Measurements from ENCODE around the gene SEC14L1. TPM values are rescaled to one million over a fixed set of nuclear protein-coding genes. Genes with fewer than 3 reads are reported as not detected.
"Not testable (repeated sequence)": the region's sequence is repeated elsewhere in the genome, so short reads cannot be mapped to it uniquely, and the experiment has no call there.

The SEC14L1 gene
- polyA plus RNA-seq, 3 donors, result 19.2 to 64.2 (median 58.4) TPM

- H3K27ac ChIP-seq (ENCODE audit: low read depth, low read length), result no peak overlapping the region
Measured at GRCh38 chr17:77133087-77133638, 7.6 kb upstream of the SEC14L1 start.

GRCh38 chr17:77136420-77136767, 4.4 kb upstream of the SEC14L1 start:
- 87 to 92% (median 91%) methylated on average over 8 of the region's 8 CpGs for WGBS, 3 donors

More at GRCh38 chr17:77133087-77133638, 7.6 kb upstream of the SEC14L1 start:
- WGBS, 3 donors, result 88 to 93% (median 92%) methylated on average over 15 of the region's 15 CpGs

GRCh38 chr17:77137111-77137510, 3.7 kb upstream of the SEC14L1 start:
- 83 to 100% (median 84%) methylated on average over 3 of the region's 3 CpGs for WGBS, 3 donors

More at GRCh38 chr17:77136420-77136767, 4.4 kb upstream of the SEC14L1 start:
- no peak overlapping the region for H3K27ac ChIP-seq (ENCODE audit: low read depth, low read length)

GRCh38 chr17:77137886-77138285, 2.9 kb upstream of the SEC14L1 start:
- H3K27ac ChIP-seq (ENCODE audit: low read depth, low read length), result not testable (repeated sequence)
- WGBS, 3 donors, result 43 to 86% (median 58%) methylated on average over 3 of the region's 3 CpGs

More at GRCh38 chr17:77137111-77137510, 3.7 kb upstream of the SEC14L1 start:
- H3K27ac ChIP-seq (ENCODE audit: low read depth, low read length), result no peak overlapping the region

GRCh38 chr17:77140166-77140877, 447 bp upstream of the SEC14L1 start:
- peak overlapping the region; percentile 76 for H3K27ac ChIP-seq (ENCODE audit: low read depth, low read length)
- 0 to 1% (median 1%) methylated on average over 49 to 65 of the region's 67 CpGs for WGBS, 3 donors

- 53 to 69% (median 55%) methylated on average over 9 of the region's 9 CpGs for WGBS, 3 donors
- H3K27ac ChIP-seq (ENCODE audit: low read depth, low read length), result peak overlapping the region; percentile 20
Measured at GRCh38 chr17:77141846-77142449, 1.2 kb downstream of the SEC14L1 start.

GRCh38 chr17:77142689-77143088, 1.9 kb downstream of the SEC14L1 start:
- H3K27ac ChIP-seq (ENCODE audit: low read depth, low read length), result no peak overlapping the region
- 23 to 77% (median 67%) methylated on average over 8 of the region's 8 CpGs for WGBS, 3 donors

- whole genome bisulfite sequencing, 3 donors, result 24 to 31% (median 31%) methylated on average over 1 of the region's 1 CpG
- no peak overlapping the region for H3K27ac ChIP-seq (ENCODE audit: low read depth, low read length)
Measured at GRCh38 chr17:77143306-77143705, 2.5 kb downstream of the SEC14L1 start.

GRCh38 chr17:77144227-77144626, 3.5 kb downstream of the SEC14L1 start:
- WGBS, 3 donors, result 36 to 80% (median 65%) methylated on average over 4 of the region's 4 CpGs
- H3K27ac ChIP-seq (ENCODE audit: low read depth, low read length), result no peak overlapping the region

GRCh38 chr17:77145224-77145611, 4.4 kb downstream of the SEC14L1 start:
- no peak overlapping the region for H3K27ac ChIP-seq (ENCODE audit: low read depth, low read length)
- WGBS, 3 donors, result 56 to 77% (median 77%) methylated on average over 3 of the region's 3 CpGs

GRCh38 chr17:77145612-77146245, 5.0 kb downstream of the SEC14L1 start:
- H3K27ac ChIP-seq (ENCODE audit: low read depth, low read length), result peak overlapping the region; percentile 63
- 13 to 29% (median 28%) methylated on average over 8 of the region's 8 CpGs for WGBS, 3 donors

GRCh38 chr17:77146246-77146632, 5.5 kb downstream of the SEC14L1 start:
- 24 to 31% (median 26%) methylated on average over 5 of the region's 5 CpGs for WGBS, 3 donors
- peak overlapping the region; percentile 63 for H3K27ac ChIP-seq (ENCODE audit: low read depth, low read length)

GRCh38 chr17:77146882-77147281, 6.1 kb downstream of the SEC14L1 start:
- H3K27ac ChIP-seq (ENCODE audit: low read depth, low read length), result no peak overlapping the region
- WGBS, 3 donors, result 16 to 67% (median 54%) methylated on average over 17 of the region's 17 CpGs

- no peak overlapping the region for H3K27ac ChIP-seq (ENCODE audit: low read depth, low read length)
- 35 to 76% (median 72%) methylated on average over 8 of the region's 8 CpGs for WGBS, 3 donors
Measured at GRCh38 chr17:77147357-77147801, 6.6 kb downstream of the SEC14L1 start.

GRCh38 chr17:77148077-77148939, 7.5 kb downstream of the SEC14L1 start:
- H3K27ac ChIP-seq (ENCODE audit: low read depth, low read length), result peak overlapping the region; percentile 9
- 46 to 70% (median 68%) methylated on average over 15 of the region's 15 CpGs for WGBS, 3 donors

- WGBS, 3 donors, result 52 to 71% (median 68%) methylated on average over 10 of the region's 10 CpGs
- no peak overlapping the region for H3K27ac ChIP-seq (ENCODE audit: low read depth, low read length)
Measured at GRCh38 chr17:77148940-77149510, 8.3 kb downstream of the SEC14L1 start.

- WGBS, 3 donors, result 71 to 93% (median 90%) methylated on average over 5 of the region's 5 CpGs
- H3K27ac ChIP-seq (ENCODE audit: low read depth, low read length), result no peak overlapping the region
Measured at GRCh38 chr17:77150196-77150595, 9.4 kb downstream of the SEC14L1 start.

GRCh38 chr17:77151186-77151585, 10.4 kb downstream of the SEC14L1 start:
- 53 to 88% (median 70%) methylated on average over 7 of the region's 7 CpGs for WGBS, 3 donors
- no peak overlapping the region for H3K27ac ChIP-seq (ENCODE audit: low read depth, low read length)

Measured in adipose tissue (tissue), 3 donors.